Loucy (cell line): Measurements from ENCODE around the gene PYCARD.
"Not testable (repeated sequence)": the region's sequence is repeated elsewhere in the genome, so short reads cannot be mapped to it uniquely, and the experiment has no call there.

Experiments used
- H2AFZ ChIP-seq: fragments of 200-600 bp; sonication (generic); 2 replicates; pipeline ENCODE4 v1.6.0; 2016; ENCODE audit warnings: antibody characterized with exemption, mild to moderate bottlenecking, low read length, moderate library complexity
- H3F3A ChIP-seq: fragments of 200-600 bp; 2 replicates; pipeline ENCODE4 v1.6.0; 2016; ENCODE audit warnings: antibody characterized with exemption, low read depth, mild to moderate bottlenecking
- H3K27me3 ChIP-seq: fragments of 200-600 bp; sonication (generic); 2 replicates; pipeline ENCODE4 v1.6.1; 2014; ENCODE audit warnings: low read length, mild to moderate bottlenecking; ENCODE audit not compliant: insufficient read depth, poor library complexity, severe bottlenecking
- H3K36me3 ChIP-seq: fragments of 200-600 bp; sonication (generic); 2 replicates; pipeline ENCODE4 v1.6.1; 2016; ENCODE audit warnings: low read length; ENCODE audit not compliant: insufficient read depth
- H3K4me1 ChIP-seq: fragments of 200-600 bp; sonication (generic); 2 replicates; pipeline ENCODE4 v1.5.1; 2014; ENCODE audit warnings: low read length, mild to moderate bottlenecking; ENCODE audit not compliant: insufficient read depth, poor library complexity, severe bottlenecking
- H3K4me2 ChIP-seq: fragments of 200-600 bp; sonication (generic); 2 replicates; pipeline ENCODE4 v1.6.0; 2014; ENCODE audit warnings: antibody characterized with exemption, low read length, low read depth, mild to moderate bottlenecking; ENCODE audit not compliant: poor library complexity, severe bottlenecking
- H3K4me3 ChIP-seq: fragments of 200-600 bp; sonication (generic); 2 replicates; pipeline ENCODE4 v1.5.1; 2014; ENCODE audit warnings: low read length, mild to moderate bottlenecking, mixed read lengths; ENCODE audit not compliant: poor library complexity, severe bottlenecking
- H3K79me2 ChIP-seq: fragments of 200-600 bp; sonication (generic); 2 replicates; pipeline ENCODE4 v1.6.1; 2014; ENCODE audit warnings: low read length; ENCODE audit not compliant: insufficient read depth
- H3K9ac ChIP-seq: fragments of 200-600 bp; sonication (generic); 2 replicates; pipeline ENCODE4 v1.6.0; 2014; ENCODE audit warnings: mild to moderate bottlenecking, low read depth, low read length, moderate library complexity; ENCODE audit not compliant: poor library complexity, severe bottlenecking
- H3K9me2 ChIP-seq: fragments of 200-600 bp; sonication (generic); replicated peaks from 2 replicates; pipeline ENCODE4 v1.6.1; 2016; ENCODE audit warnings: low read depth, low read length, mixed read lengths
- H3K9me3 ChIP-seq: fragments of 200-600 bp; sonication (generic); 2 replicates; pipeline ENCODE4 v1.6.1; 2014; ENCODE audit warnings: mild to moderate bottlenecking, antibody characterized with exemption, low read length, low read depth; ENCODE audit not compliant: insufficient read depth
- H4K20me1 ChIP-seq: fragments of 200-600 bp; sonication (generic); 2 replicates; pipeline ENCODE4 v1.6.0; 2014; ENCODE audit warnings: antibody characterized with exemption, low read length, mild to moderate bottlenecking; ENCODE audit not compliant: insufficient read depth, poor library complexity, severe bottlenecking
- CTCF ChIP-seq: fragments of 200-600 bp; sonication (generic); conservative IDR thresholded peaks from 2 replicates; pipeline ENCODE4 v1.5.1; 2014; ENCODE audit warnings: mild to moderate bottlenecking, antibody characterized with exemption, low read length
- EZH2phosphoT487 ChIP-seq: fragments of 200-600 bp; IDR thresholded peaks from 2 replicates; pipeline ENCODE4 v1.6.1; 2018; ENCODE audit warnings: antibody characterized with exemption, mild to moderate bottlenecking, moderate library complexity, borderline replicate concordance

Gene PYCARD

GRCh38 chr16:31200821-31201568 is 1.6 kb downstream of the PYCARD start:
- H3F3A ChIP-seq = no peaks in the 10 kb centered on the region; the same call in 1 of the 2 replicates
- no peak overlapping the region for H3K4me3 ChIP-seq
- H4K20me1 ChIP-seq = peaks cover 31% of the 10 kb centered on the region
- no peak for TF ChIP-seq EZH2phosphoT487
- peak; percentile 29; the same call in 1 of the 2 replicates for TF ChIP-seq CTCF
- no peaks in the 10 kb centered on the region for H3K9me3 ChIP-seq
- H2AFZ ChIP-seq = no peak overlapping the region
- H3K9me2 ChIP-seq = no peaks in the 10 kb centered on the region
- no peak overlapping the region for H3K4me2 ChIP-seq
- peaks cover 4% of the 10 kb centered on the region; the same call in 1 of the 2 replicates for H3K79me2 ChIP-seq
- H3K9ac ChIP-seq = no peak overlapping the region
- no peaks in the 10 kb centered on the region for H3K4me1 ChIP-seq
- no peaks in the 10 kb centered on the region for H3K27me3 ChIP-seq
- H3K36me3 ChIP-seq = peaks cover 20% of the 10 kb centered on the region; the same call in 1 of the 2 replicates

DNA sequence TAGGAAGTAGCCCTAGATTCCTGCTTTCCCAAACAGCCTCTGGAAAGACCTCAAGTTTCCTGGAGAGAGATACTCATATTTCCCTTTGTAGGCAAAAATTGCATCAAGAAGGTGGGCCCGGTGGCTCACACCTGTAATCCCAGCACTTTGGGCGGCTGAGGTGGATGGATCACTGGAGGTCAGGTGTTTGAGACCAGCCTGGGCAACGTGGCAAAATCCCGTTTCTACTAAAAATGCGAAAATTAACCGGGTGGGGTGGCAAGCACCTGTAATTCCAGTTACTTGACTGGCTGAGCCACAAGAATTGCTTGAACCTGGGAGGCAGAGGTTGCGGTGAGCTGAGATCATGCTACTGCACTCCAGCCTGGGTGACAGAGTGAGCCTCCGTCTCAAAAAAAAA is 2.4 kb downstream of the PYCARD start:
- not testable (repeated sequence) for H3K9me2 ChIP-seq, H3K4me2 ChIP-seq, H3K4me1 ChIP-seq, H3F3A ChIP-seq, H3K9ac ChIP-seq, H3K4me3 ChIP-seq, H3K27me3 ChIP-seq, H3K9me3 ChIP-seq, H2AFZ ChIP-seq
- Histone ChIP-seq H3K36me3 (peaks cover 29% of the 10 kb centered on the region; the same call in 1 of the 2 replicates), H3K79me2 (peaks cover 13% of the 10 kb centered on the region; the same call in 1 of the 2 replicates), H4K20me1 (peaks cover 40% of the 10 kb centered on the region)

- Histone ChIP-seq H3K79me2 (peaks cover 19% of the 10 kb centered on the region; the same call in 1 of the 2 replicates), H4K20me1 (peaks cover 45% of the 10 kb centered on the region), H3K4me1 (no peaks in the 10 kb centered on the region), H3K27me3 (no peaks in the 10 kb centered on the region), H3K36me3 (peaks cover 35% of the 10 kb centered on the region), H3F3A (peaks cover 7% of the 10 kb centered on the region), H2AFZ (no peak overlapping the region), H3K4me3 (no peak overlapping the region), H3K9ac (no peak overlapping the region), H3K9me2 (no peaks in the 10 kb centered on the region), H3K9me3 (no peaks in the 10 kb centered on the region), H3K4me2 (no peak overlapping the region)
- no peak for TF ChIP-seq CTCF
- TF ChIP-seq EZH2phosphoT487 = no peak
These were observed 3.0 kb downstream of the PYCARD start for GRCh38 chr16:31199430-31200041.
